Astrocyte (in vitro differentiated cells and primary cell): ENCODE results near the gene CAV1. TPM values are rescaled to one million over a fixed set of nuclear protein-coding genes. Genes with fewer than 3 reads are reported as not detected.

Experiments used
- DNase-seq: peaks from one replicate; pipeline ENCODE4 v3.0.0-alpha.2; 2010; ENCODE audit warnings: low read depth
- FAIRE-seq: peaks from 2 replicates; lab custom pipeline; 2011; peaks lifted over from hg19 to GRCh38; lab: Jason Lieb, UNC
- H2AFZ ChIP-seq: 2 replicates; pipeline ENCODE4 v1.6.0; 2012; ENCODE audit warnings: low read depth, low read length, inconsistent platforms
- H3K27ac ChIP-seq: 2 replicates; pipeline ENCODE4 v1.5.1; 2011; ENCODE audit warnings: low read depth, low read length, inconsistent platforms
- H3K27me3 ChIP-seq: 2 replicates; pipeline ENCODE4 v1.6.0; 2011; ENCODE audit warnings: low read length, inconsistent platforms; ENCODE audit not compliant: insufficient read depth
- H3K36me3 ChIP-seq: 2 replicates; pipeline ENCODE4 v1.5.1; 2011; ENCODE audit warnings: low read length, inconsistent platforms; ENCODE audit not compliant: insufficient read depth
- H3K4me1 ChIP-seq: 2 replicates; pipeline ENCODE4 v1.5.1; 2011; ENCODE audit warnings: low read length, inconsistent platforms; ENCODE audit not compliant: insufficient read depth
- H3K4me2 ChIP-seq: 2 replicates; pipeline ENCODE4 v1.6.0; 2012; ENCODE audit warnings: low read length, inconsistent platforms
- H3K4me3 ChIP-seq: 2 replicates; pipeline ENCODE4 v1.5.1; 2011; ENCODE audit warnings: low read depth, mild to moderate bottlenecking, low read length, inconsistent platforms; ENCODE audit not compliant: insufficient read depth
- H3K79me2 ChIP-seq: 2 replicates; pipeline ENCODE4 v1.6.0; 2012; ENCODE audit warnings: mild to moderate bottlenecking, low read length, inconsistent platforms; ENCODE audit not compliant: insufficient read depth
- H3K9ac ChIP-seq: 2 replicates; pipeline ENCODE4 v1.6.0; 2012; ENCODE audit warnings: mild to moderate bottlenecking, low read length, inconsistent platforms
- H3K9me3 ChIP-seq: 2 replicates; pipeline ENCODE4 v1.5.1; 2012; ENCODE audit warnings: low read depth, mild to moderate bottlenecking, low read length, inconsistent platforms; ENCODE audit not compliant: insufficient read depth
- H4K20me1 ChIP-seq: 2 replicates; pipeline ENCODE4 v1.6.0; 2012; ENCODE audit warnings: low read length, inconsistent platforms; ENCODE audit not compliant: insufficient read depth
- H3K27ac Mint-ChIP-seq: one replicate; pipeline ENCODE4 v1.8.0; 2021; ENCODE audit warnings: mild to moderate bottlenecking, mixed read lengths; ENCODE audit not compliant: unreplicated experiment
- H3K27me3 Mint-ChIP-seq: one replicate; pipeline ENCODE4 v1.8.0; 2021; ENCODE audit warnings: low read depth, mixed read lengths; ENCODE audit not compliant: unreplicated experiment
- H3K36me3 Mint-ChIP-seq: one replicate; pipeline ENCODE4 v1.8.0; 2021; ENCODE audit warnings: low read depth, mixed read lengths; ENCODE audit not compliant: unreplicated experiment
- H3K4me1 Mint-ChIP-seq: one replicate; pipeline ENCODE4 v1.8.0; 2021; ENCODE audit warnings: low read depth, mixed read lengths; ENCODE audit not compliant: unreplicated experiment
- H3K4me3 Mint-ChIP-seq: one replicate; pipeline ENCODE4 v1.8.0; 2021; ENCODE audit warnings: mild to moderate bottlenecking, moderate library complexity, mixed read lengths; ENCODE audit not compliant: unreplicated experiment
- H3K9me3 Mint-ChIP-seq: one replicate; pipeline ENCODE4 v1.8.0; 2021; ENCODE audit warnings: mild to moderate bottlenecking, mixed read lengths; ENCODE audit not compliant: unreplicated experiment
- EZH2 ChIP-seq: IDR thresholded peaks from 2 replicates; pipeline ENCODE4 v1.6.1; 2012; ENCODE audit warnings: mild to moderate bottlenecking, low read length, inconsistent platforms; ENCODE audit not compliant: insufficient read depth
- total RNA-seq: library from RNA; stranded (reverse); gene quantifications from 2 replicates; pipeline ENCODE4 v1.2.1, GENCODE V29; 2021
- TF ChIP-seq, protein P1 (sequence below): IDR thresholded peaks from 2 replicates; pipeline ENCODE4 v1.5.1; 2011; ENCODE audit warnings: low read depth, mild to moderate bottlenecking, inconsistent platforms, low read length, moderate library complexity; ENCODE audit not compliant: insufficient read depth

CAV1 gene
- total RNA-seq, 1 donor from 2014 or later = 472 TPM

DNA sequence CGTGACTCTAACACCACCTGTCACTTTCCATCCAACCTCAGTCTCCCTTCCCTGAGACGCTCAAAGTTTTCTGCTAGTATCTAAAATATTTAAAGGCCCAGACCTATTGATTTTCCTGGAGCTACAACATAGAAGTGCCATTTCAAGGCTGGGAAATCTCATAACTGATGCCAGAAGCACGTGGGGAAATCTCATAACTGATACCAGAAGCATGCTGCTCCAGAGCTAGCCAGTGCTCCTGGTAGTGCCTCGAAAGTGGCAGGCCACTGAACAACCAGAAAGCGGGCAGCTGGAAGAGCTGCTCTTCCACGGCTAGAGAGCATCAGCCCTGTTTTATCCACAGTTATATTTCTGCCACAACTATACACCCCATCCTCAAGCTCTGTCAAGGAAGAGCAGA is 72.5 kb downstream of the CAV1 start:
- Histone ChIP-seq H4K20me1 (no peaks in the 10 kb centered on the region), H3K27ac (no peak overlapping the region), H3K27me3 (no peaks in the 10 kb centered on the region), H2AFZ (no peak overlapping the region), H3K4me2 (no peak overlapping the region), H3K79me2 (no peaks in the 10 kb centered on the region), H3K4me3 (no peak overlapping the region), H3K9ac (no peak overlapping the region), H3K4me1 (no peaks in the 10 kb centered on the region), H3K36me3 (no peaks in the 10 kb centered on the region), H3K9me3 (no peaks in the 10 kb centered on the region)
- H3K27ac Mint-ChIP-seq = no peak overlapping the region
- H3K36me3 Mint-ChIP-seq = no peaks in the 10 kb centered on the region
- no peaks in the 10 kb centered on the region for H3K4me1 Mint-ChIP-seq
- H3K9me3 Mint-ChIP-seq = no peaks in the 10 kb centered on the region
- no peak for FAIRE-seq
- H3K27me3 Mint-ChIP-seq = peaks cover 14% of the 10 kb centered on the region
- no peak for DNase-seq
- TF ChIP-seq, protein P1, sequence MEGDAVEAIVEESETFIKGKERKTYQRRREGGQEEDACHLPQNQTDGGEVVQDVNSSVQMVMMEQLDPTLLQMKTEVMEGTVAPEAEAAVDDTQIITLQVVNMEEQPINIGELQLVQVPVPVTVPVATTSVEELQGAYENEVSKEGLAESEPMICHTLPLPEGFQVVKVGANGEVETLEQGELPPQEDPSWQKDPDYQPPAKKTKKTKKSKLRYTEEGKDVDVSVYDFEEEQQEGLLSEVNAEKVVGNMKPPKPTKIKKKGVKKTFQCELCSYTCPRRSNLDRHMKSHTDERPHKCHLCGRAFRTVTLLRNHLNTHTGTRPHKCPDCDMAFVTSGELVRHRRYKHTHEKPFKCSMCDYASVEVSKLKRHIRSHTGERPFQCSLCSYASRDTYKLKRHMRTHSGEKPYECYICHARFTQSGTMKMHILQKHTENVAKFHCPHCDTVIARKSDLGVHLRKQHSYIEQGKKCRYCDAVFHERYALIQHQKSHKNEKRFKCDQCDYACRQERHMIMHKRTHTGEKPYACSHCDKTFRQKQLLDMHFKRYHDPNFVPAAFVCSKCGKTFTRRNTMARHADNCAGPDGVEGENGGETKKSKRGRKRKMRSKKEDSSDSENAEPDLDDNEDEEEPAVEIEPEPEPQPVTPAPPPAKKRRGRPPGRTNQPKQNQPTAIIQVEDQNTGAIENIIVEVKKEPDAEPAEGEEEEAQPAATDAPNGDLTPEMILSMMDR = no peak
- TF ChIP-seq EZH2 = no peak
- no peak overlapping the region for H3K4me3 Mint-ChIP-seq

DNA sequence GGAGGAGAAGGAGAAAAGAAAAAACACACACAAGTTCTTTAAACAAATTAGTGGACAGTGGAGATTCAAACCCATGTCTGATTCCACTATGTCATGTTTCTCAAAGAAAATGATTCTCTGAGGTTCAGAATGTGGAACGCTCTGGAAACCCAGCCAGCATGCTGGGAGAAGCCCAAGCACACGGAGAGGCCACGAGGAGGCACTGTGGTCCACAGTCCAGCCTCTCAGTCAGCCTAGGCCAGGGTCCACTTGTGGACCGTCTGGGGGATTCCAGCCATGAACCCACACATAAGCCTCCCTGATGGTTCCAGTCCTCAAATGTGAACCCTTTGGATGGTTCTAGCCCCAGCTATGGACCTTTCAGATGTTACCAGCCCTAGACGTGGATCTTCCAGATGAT is 73.4 kb downstream of the CAV1 start:
- no peaks in the 10 kb centered on the region for H3K79me2 ChIP-seq
- no peaks in the 10 kb centered on the region for H4K20me1 ChIP-seq
- H3K9ac ChIP-seq = no peak overlapping the region
- no peak overlapping the region for H2AFZ ChIP-seq
- no peaks in the 10 kb centered on the region for H3K9me3 ChIP-seq
- TF ChIP-seq, protein P1 = peak; percentile 13
- TF ChIP-seq EZH2 = no peak
- no peak overlapping the region for H3K4me3 ChIP-seq
- Mint-ChIP-seq H3K4me1 (no peaks in the 10 kb centered on the region), H3K27me3 (peaks cover 12% of the 10 kb centered on the region), H3K9me3 (no peaks in the 10 kb centered on the region), H3K27ac (no peak overlapping the region), H3K36me3 (no peaks in the 10 kb centered on the region), H3K4me3 (no peak overlapping the region)
- no peak overlapping the region for H3K4me2 ChIP-seq
- no peak overlapping the region for H3K27ac ChIP-seq
- H3K27me3 ChIP-seq = no peaks in the 10 kb centered on the region
- H3K36me3 ChIP-seq = no peaks in the 10 kb centered on the region
- H3K4me1 ChIP-seq = no peaks in the 10 kb centered on the region
- DNase-seq = no peak
- FAIRE-seq = no peak

DNA sequence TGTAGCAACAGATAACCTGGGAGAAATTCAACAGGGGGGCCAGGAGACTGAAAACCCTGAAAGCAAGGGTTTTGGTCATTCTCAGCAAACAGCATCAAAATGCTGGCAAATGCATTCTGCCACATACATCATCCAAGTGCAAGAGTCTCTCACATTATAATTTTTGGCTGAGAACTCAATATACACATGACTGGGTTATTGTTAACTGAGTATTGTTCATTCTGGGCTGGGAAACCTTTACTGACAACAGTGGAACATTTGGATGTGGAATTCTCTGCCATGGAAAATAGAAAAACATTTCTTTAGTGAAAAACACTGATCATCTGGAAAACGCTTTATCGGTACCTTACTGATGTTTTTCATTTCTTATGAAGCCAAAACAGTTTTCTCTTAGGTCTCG is 74.0 kb downstream of the CAV1 start:
- H3K79me2 ChIP-seq = no peaks in the 10 kb centered on the region
- FAIRE-seq = no peak

More for the DNA sequence above, 74.0 kb downstream of the CAV1 start:
- no peak overlapping the region for H3K4me2 ChIP-seq
- no peaks in the 10 kb centered on the region for H3K36me3 ChIP-seq
- H3K27me3 ChIP-seq = no peaks in the 10 kb centered on the region
- TF ChIP-seq EZH2 = no peak
- TF ChIP-seq, protein P1 = no peak
- no peak overlapping the region for H3K27ac ChIP-seq
- H2AFZ ChIP-seq = no peak overlapping the region
- H3K9ac ChIP-seq = no peak overlapping the region
- no peaks in the 10 kb centered on the region for H3K4me1 ChIP-seq
- Mint-ChIP-seq H3K36me3 (no peaks in the 10 kb centered on the region), H3K9me3 (no peaks in the 10 kb centered on the region), H3K27me3 (peaks cover 10% of the 10 kb centered on the region), H3K4me1 (no peaks in the 10 kb centered on the region), H3K4me3 (no peak overlapping the region), H3K27ac (no peak overlapping the region)
- DNase-seq = no peak
- H4K20me1 ChIP-seq = no peaks in the 10 kb centered on the region
- no peak overlapping the region for H3K4me3 ChIP-seq
- no peaks in the 10 kb centered on the region for H3K9me3 ChIP-seq
